Measurements from ENCODE around the gene NKAIN1.
A peak's percentile ranks its signal among the peaks of the same experiment; 100 is the strongest.
"Not testable (repeated sequence)": the region's sequence is repeated elsewhere in the genome, so short reads cannot be mapped to it uniquely, and the experiment has no call there.

Gene NKAIN1

DNA sequence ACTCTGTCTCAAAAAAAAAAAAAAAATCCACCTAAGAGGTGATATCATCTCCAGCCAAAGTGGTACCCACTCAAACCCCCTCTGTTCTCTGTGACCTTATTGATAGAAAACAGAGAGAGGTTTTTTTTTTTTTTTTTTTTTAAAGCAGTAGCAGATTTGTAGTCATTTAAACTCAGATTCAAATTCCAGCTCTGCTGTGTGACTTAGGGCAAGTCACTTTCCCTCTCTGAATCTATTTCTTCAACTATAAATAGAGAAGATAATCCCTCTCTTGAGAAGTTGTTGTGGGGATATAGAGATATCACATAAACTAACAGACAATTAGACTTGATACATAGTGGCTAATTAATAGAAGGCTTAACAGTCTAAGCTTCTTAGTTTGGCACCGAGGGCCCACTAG is 48.4 kb downstream of the NKAIN1 start:
- DNase-seq = no peak

DNA sequence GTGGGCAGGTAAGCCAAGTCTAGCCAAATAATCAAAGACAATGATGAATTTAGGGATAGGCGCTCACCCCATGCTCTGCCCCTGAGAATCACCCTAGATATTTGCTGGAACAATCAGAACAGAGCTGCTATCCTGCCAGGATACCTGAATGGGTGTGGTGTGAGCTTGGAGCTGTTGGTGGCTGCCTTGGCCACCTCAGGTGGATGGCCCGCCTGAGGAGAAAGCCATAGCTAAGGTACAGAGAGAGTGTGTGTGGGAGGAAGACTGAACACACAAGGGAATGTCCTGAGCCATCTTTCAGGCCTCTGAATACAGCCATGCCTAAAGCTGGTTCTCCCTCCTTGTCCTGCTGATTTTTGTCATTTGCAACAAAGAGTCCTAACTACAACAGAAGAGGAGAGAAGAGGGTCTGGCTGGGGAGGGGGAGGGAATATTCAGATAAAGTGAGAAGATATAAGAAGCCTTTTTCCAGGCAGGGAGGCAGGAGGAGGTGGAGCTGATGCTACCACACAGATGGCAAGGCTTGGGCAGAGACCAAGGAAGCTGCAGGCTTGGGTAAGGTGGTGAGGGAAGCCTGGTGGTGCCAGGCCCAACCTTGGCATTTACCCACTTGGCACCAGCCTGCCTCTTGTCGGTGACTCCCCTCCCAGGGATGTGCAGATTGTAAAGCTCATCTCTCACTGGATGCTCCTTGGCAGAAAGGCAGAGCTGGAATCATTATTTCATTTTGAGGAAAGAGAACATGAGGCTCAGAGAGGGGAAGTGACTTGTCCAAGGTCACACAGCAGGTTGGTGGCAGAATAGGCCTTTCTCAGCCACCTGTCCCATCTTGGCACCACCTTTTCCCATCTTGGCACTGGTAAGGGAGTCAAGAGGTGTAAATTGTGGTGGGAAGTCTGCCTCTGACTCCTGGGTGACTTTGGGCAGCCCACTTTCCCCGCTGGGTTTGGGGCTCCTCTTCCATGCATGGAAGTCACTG is 49.7 kb downstream of the NKAIN1 start:
- DNase-seq = no peak

DNA sequence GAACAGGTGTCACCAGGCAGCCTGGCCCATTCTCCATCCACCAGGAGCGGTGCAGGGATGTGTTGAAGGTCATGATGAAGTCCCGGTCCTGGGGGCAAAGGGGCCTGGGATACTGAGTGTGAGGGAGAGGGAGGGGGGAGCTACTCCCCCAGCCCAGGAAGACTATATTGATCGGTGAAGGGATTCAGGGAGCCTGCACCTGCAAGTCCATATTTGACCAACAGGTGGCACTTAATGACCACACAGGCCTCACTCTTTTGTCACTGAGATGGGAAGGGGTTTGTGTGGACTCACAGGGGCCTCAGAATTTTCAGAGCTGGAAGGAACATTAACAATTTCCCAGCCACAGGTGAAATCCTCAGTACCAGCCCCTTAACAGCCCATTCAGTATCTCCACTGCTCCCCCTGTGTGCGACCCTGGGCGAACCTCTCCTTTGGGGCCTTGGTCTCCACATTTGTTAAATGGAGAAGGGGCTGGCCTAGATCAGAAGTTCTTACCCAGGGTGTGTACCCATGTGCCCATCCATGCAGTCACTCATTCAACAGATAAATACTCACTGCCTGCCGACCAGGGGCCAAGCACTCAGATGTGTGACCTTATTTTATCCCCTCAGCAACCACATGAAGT is 55.6 kb downstream of the NKAIN1 start:
- peak; percentile 2 to 22 for DNase-seq

DNA sequence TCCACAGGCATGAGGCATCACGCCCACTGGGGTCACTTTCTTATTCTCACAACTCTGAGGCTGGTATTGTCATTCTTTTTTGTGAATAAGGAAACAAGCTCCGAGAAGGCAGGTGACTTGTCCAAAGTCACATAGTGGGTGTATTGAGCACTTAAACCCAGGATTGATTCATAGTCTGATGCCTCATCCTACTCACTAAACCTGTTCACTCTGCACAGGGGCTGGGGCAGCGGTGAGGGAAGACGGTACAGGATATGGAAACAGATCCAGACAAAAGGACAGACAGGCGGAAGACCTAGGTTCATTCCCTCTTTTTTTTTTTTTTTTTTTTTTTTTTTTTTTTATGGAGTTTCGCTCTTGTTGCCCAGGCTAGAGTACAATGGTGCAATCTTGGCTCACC is 56.6 kb downstream of the NKAIN1 start:
- DNase-seq = no peak

DNA sequence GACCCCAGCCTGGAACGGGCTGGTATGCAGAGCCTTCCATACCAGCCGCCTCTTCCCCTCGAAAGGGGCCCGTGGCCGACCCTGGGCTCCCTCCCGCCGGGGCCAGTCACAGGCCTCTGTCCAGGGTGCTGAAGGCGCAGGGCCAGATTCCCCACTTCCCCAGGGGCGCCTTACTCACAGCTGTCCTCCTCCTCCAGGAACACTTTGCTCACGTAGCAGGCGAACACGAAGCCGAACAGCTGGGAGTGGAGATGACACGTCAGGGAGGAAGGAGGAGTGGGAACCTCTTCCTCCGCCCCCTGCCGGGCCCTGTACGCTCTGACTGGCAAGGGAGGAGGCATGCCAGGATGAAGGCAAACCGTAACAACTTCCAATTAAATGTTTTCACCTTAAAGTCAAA is 57.3 kb downstream of the NKAIN1 start:
- peak; percentile 32 to 39 for DNase-seq

DNA sequence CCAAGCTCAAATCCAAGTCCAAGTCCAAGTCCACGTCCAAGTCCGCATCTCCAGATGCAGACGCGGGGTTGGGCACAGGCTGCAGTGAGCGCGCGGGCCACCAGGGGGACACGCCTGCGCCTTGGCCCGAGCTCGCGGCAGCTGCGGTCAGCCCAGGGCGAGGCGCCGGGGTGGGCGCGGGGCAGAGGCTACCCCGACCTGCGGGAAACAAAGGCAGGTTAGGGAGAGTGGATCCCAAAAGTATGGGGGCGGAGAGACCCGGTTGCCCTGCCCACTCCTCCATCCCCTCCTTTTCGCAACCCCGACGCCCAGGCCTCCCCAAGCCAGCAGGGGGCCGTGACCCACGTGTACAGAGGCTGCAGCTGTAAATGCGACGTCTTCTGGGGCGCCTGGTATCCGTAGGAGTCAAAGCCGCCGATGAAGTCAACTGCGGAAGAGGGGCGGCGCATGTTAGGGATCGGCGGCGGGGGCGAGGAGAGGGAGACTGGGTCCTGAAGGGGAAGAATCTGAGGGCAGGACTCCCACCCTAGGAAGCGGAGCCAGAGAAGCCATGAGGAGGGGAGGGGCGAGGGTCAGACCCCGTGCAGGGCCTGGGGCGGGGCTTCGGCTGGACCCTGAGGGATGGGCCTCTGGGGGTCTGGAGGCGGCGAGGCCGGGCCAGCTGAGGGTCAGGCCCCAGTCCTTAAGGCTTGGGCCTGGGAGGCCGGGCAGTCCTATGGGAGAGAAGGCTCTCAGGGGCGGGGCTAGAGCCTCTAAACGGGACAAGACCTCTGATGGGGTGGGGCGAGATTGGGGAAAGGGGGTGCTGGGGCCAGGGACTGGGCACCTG is 58.0 kb downstream of the NKAIN1 start:
- no peak for DNase-seq

DNA sequence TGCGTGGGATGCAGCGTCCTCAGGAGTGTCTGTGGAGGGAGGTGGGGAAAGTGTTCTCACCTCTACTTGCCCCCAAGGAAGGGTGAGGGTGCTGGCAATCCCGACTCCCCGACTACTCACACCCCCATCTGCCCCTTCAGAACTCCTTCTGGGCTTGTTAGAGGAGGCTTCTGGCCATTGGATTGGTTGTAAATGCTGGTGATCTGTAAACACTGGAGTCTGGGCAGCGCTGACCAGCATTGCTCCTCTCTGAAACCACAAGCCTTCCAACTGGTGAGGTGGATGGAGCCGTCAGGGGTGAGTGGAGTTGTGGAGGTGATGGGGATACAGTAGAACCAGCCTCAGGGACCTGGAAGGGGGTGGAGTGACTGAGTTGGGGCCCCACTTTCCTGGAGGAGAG is 59.3 kb downstream of the NKAIN1 start:
- DNase-seq = no peak

DNA sequence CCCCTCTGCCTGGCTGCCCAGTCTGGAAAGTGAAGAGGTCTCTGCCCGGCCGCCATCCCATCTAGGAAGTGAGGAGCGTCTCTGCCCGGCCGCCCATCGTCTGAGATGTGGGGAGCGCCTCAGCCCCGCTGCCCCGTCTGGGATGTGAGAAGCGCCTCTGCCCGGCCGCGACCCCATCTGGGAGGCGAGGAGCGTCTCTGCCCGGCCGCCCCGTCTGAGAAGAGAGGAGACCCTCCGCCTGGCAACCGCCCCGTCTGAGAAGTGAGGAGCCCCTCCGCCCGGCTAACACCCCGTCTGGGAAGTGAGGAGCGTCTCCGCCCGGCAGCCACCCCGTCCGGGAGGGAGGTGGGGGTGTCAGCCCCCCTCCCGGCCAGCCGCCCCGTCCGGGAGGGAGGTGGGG is 63.4 kb downstream of the NKAIN1 start:
- not testable (repeated sequence) for DNase-seq

DNA sequence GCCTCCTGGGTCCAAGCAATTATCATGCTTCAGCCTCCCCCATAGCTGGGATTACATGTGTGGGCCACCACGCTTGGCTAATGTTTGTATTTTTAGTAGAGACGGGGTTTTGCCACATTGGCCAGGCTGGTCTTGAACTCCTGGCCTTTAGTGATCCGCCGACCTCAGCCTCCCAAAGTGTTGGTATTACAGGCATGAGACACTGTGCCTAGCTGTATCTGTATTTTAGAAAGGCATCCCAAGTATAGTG is 69.3 kb downstream of the NKAIN1 start:
- no peak for DNase-seq

DNA sequence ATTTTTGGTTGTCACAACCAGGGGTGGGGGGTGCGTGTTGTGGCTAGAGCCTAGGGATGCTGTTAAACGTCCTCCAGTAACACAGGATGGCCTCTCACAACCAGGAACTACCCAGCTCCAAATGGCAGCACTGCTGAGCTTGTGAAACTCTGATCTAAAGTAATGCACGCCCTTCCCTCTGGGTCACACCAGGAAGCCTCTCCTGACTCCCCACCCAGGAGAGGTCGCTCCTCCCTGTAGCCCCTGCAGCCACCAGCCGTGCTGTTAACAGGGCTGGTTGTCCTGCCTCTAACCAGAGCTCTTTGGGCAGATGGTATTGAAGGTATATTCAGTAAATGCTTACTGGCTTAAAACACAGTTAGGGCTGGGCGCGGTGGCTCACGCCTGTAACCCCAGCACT is 73.2 kb downstream of the NKAIN1 start:
- no peak for DNase-seq

DNA sequence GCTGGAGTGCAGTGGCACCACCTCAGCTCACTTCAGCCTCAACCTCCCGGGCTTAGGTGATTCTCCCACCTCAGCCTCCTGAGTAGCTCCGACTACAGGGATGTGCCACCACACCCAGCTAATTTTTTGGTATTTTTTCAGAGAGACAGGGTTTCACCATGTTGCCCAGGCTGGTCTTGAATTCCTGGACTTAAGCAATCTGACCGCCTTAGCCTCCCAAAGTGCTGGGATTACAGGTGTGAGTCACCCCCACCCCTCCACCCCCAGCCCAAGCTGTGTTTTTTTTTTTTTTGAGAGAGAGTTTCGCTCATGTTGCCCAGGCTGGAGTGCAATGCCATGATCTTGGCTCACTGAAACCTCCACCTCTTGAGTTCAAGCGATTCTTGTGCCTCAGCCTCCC is 75.4 kb downstream of the NKAIN1 start:
- no peak for DNase-seq

DNA sequence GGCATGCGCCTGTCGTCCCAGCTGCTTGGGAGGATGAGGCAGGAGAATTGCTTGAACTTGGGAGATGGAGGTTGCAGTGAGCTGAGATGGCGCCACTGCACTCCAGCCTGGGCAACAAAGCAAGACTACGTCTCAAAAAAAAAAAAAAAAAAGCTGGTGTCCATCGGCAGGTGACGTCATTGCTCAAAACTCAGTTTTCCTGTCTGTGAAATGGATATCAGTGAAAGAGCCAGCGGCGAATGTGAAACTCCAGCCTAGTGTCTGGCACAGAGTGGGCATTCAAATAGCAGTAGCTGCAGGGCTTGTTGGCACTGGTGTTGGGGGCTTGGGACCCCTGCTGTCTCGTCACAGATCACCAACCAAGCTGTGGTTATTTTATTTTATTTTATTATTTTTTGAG is 75.8 kb downstream of the NKAIN1 start:
- DNase-seq = no peak

DNA sequence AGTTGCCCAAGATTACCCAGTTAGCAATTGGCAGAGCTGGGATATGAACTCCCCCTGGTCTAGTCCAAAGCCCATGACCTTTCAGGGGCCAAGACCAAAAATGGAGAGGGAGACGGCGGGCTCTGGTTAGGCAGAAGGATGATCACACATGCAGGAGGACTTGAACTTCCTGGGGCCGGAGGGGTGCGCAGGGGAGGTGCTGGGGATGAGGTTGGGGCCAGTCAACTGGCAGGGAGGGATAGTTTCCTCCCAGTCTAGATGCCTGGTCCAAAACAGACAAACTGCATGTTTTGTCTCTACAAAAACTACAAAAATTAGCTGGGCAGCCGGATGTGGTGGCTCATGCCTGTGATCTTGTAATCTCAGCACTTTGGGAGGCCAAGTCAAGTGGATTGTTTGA is 78.1 kb downstream of the NKAIN1 start:
- DNase-seq = no peak

DNA sequence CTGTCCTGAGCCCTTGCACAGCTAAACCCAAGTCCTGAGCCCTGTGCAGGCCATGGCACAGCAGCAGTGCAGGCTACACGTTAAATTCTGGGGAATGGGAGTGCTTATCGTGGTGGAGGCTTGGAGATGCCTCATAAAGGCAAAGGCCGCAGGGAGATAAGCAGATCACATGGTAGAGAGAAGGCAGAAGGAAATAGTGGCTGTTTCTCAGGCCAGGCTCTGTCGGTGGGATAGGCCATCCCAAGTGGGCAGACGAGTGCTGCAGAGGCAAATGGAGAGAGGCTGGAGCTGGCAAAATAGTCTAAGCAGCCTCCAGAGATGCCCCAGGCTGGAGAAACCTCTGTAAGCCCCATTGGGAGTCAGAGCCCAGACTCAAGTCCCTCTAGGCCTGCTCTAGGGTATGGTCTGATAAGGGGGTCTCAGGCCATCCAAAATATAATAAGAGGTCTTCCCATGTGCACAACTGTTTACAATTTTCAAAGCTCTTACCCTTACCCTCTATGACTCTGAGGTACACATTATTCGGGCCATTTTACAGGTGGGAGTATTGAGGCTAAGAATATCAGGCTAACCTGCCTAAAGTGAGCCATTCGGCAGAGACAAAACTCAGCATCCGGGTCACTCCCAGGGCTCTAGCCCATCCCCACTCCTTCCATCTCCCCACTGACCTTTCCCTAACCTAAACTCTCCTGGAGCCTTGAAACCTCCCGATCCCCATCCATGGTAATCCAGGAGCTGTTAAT is 79.6 kb downstream of the NKAIN1 start:
- no peak for DNase-seq

DNA sequence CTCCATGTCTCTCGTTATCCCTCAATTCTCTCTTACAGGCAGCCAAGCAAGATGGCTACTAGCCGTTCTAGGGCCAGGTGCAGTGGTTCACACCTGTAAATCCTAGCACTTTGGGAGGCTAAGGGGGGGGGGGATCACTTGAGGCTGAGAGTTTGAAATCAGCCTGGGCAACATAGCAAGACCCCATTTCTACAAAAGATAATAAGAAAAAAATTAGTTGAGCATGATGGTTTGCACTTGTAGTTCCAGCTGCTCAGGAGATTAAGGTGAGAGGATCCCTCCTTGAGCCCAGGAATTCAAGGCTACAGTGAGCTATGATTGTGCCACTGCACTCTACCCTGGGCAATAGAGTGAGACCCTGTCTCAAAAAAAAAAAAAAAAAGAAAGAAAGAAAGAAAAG is 80.4 kb downstream of the NKAIN1 start:
- no peak for DNase-seq

DNA sequence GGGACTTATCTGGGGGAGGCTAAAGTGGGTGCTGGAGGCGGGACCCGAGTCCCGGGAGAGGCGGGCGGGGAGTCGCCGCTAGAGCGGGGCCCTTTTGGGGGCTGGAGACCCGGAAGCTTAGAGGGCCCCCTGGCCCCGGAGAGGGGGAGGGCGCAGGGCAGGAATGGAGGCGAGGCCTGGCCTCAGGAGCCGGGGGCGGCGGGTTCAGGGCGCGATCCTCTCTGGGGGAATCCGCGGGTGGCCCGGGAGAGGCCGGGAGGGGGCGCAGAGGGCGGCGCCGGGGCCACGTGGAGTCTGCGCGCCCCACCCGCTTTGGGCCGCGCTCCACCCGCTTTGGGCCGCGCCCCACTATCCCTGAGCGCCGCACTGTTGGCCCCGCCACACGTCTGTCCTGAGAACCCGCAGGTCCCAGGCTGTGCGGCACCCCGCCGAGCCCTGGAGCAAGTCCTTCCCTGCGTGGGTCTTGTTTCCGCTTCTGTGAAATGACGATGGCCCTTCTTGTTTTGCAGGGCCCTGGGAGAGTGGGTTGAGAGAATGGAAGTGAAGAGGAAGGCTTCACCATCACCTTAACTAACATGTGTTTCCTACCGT is 84.4 kb downstream of the NKAIN1 start:
- DNase-seq = peak; percentile 52 to 57

DNA sequence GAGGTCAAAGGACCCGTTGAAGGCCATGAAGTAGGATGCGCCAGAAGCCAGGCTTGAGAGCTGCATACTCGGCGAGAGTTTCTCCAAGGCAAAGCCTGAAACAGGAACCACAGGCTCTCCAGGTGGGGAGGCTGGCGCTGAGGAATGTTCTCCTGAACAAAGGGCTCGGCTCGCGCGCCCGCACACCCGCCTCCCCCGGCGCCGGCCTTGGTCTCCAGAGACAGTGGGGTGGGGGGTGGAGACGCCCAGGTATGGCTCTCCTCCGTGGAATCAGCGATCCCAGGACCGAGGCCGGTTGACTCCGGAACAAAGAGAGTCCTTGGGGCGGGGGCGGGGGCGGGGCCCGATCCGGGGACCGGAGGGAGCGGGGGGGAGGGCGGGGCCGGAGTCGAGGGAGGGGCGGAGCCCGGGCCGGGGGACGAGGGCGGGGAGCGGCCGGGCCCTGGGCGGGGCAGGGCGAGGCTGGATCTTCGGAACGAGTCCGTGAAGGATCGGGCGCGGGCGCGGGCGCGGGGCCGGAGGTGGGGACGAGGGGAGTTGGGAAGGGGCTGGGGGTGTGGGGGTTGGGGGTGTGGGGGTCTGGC is 85.0 kb downstream of the NKAIN1 start:
- peak; percentile 72 for DNase-seq

DNA sequence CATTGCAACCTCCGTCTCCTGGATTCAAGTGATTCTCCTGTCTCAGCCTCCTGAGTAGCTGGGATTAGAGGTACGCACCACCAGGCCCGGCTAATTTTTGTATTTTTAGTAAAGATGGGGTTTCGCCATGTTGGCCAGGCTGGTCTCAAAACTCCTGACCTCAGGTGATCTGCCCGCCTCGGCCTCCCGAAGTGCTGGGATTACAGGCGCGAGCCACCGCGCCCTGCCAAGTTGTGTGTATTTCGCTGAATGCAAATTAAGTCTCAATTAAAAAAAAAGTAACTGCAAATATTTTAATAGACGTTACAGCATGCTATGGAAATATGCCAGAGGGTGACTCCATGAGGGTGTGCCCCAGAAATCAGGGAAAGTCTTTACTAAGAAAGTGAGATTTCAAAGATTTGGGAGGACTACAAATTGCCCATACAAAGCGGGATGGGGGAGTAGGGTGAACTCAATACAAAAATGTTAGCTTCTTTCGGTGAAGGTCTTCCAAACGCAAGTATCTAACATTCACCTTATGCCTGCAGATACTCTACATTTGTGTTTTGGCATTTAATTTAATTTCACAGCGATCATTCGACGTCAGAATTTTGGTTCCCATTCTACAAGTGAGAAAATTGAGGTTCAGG is 85.6 kb downstream of the NKAIN1 start:
- no peak for DNase-seq

DNA sequence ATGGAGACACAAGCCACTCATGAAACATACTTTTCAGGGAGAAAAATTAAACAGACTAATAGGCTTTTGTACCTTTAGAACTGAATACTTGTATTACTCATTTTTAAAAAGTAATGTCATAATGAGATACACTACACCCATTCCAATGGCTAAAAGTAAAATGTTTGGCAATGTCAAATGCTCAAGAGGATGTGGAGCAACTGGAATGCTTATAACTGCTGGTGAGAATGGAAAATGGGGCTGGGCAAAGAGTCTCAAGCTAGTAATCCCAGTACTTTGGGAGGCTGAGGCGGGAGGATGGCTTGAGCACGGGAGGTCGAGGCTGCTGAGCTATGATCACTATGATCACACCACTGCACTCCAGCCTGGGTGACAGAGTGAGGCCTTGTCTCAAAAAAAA is 86.3 kb downstream of the NKAIN1 start:
- no peak for DNase-seq

DNA sequence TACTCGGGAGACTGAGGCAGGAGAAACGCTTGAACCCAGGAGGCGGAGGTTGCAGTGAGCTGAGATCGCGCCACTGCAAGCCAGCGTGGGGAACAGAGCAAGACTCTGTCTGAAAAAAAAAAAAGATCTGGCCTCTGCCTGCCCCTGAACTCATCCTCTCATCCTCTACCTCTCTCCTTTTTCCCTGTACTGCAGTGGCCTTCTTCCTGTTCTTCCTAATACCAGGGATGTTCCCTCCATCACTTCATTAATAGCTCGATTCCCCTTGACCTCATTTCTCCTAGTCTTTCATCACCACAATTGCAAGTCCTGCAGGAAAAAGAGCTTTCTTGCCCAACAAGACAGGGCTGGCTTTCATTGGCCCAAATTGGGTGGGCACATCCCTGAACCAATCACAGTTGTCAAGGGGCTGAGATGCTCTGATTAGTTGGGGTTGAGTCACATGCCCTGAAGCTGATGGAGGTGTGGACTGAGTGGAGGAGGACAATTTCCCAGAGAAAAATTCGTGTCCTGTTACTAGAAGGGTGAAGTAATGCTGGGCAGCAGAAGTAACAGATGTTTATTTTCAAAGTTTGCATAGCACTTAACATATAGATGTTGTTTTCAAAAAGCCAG is 87.4 kb downstream of the NKAIN1 start:
- DNase-seq = no peak

DNA sequence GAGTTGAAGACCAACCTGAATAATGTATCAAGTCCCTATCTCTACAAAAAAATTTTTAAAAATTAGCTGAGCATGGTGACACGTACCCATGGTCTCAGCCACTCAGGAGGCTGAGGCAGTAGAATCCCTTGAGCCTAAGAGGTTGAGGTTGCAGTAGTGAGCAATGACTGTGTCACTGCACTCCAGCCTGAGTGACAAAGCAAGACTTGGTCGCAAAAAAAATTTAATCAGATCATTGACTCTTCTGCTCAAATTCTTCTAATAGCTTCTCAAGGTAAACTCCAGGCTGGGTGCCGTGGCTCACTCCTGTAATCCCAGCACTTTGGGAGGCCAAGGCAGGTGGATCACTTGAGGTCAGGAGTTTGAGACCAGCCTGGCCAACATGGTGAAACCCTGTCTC is 88.3 kb downstream of the NKAIN1 start:
- DNase-seq = no peak

All from activated CD4-positive, alpha-beta T cell treated with anti-CD3 and anti-CD28 coated beads for 4 hours (primary cell).